Large intestine (tissue), 3 donors: ENCODE results near the gene ALKBH4. TPM values are rescaled to one million over a fixed set of nuclear protein-coding genes. Genes with fewer than 3 reads are reported as not detected.
"Not testable (repeated sequence)": the region's sequence is repeated elsewhere in the genome, so short reads cannot be mapped to it uniquely, and the experiment has no call there.

ENCODE experiments used
- DNase-seq, 2 donors: peaks; one replicate each; pipeline versions ENCODE4 v3.0.0 to v3.0.0-alpha.2; 2013
- H3K27ac ChIP-seq: one replicate; pipeline ENCODE4 v1.5.1; 2013; ENCODE audit warnings: low read length
- H3K27me3 ChIP-seq: 2 replicates; pipeline ENCODE4 v1.6.1; 2013; ENCODE audit warnings: low read length; ENCODE audit not compliant: control insufficient read depth, insufficient read depth
- H3K36me3 ChIP-seq: 2 replicates; pipeline ENCODE4 v1.6.1; 2013; ENCODE audit warnings: low read length; ENCODE audit not compliant: control insufficient read depth, insufficient read depth
- H3K4me1 ChIP-seq: one replicate; pipeline ENCODE4 v1.6.1; 2013; ENCODE audit warnings: low read length; ENCODE audit not compliant: control insufficient read depth, insufficient read depth
- H3K4me3 ChIP-seq: one replicate; pipeline ENCODE4 v1.5.1; 2013; ENCODE audit warnings: low read length
- H3K9me3 ChIP-seq: one replicate; pipeline ENCODE4 v1.6.1; 2013; ENCODE audit warnings: mild to moderate bottlenecking, low read depth, low read length, moderate library complexity; ENCODE audit not compliant: control insufficient read depth
- WGBS: methylation state at CpG from one replicate; pipeline ENCODE4 v1.1.5; 2013; ENCODE audit warnings: low lambda C conversion rate; ENCODE audit not compliant: insufficient coverage; 5-methylcytosine and 5-hydroxymethylcytosine counted together
- polyA plus RNA-seq: library from polyadenylated mRNA; unstranded; fragments of 120-200 nt; gene quantifications from one replicate; pipeline ENCODE4 v1.2.1, GENCODE V29; 2013

The ALKBH4 gene
- polyA plus RNA-seq, 1 donor, result 10.5 TPM

DNA sequence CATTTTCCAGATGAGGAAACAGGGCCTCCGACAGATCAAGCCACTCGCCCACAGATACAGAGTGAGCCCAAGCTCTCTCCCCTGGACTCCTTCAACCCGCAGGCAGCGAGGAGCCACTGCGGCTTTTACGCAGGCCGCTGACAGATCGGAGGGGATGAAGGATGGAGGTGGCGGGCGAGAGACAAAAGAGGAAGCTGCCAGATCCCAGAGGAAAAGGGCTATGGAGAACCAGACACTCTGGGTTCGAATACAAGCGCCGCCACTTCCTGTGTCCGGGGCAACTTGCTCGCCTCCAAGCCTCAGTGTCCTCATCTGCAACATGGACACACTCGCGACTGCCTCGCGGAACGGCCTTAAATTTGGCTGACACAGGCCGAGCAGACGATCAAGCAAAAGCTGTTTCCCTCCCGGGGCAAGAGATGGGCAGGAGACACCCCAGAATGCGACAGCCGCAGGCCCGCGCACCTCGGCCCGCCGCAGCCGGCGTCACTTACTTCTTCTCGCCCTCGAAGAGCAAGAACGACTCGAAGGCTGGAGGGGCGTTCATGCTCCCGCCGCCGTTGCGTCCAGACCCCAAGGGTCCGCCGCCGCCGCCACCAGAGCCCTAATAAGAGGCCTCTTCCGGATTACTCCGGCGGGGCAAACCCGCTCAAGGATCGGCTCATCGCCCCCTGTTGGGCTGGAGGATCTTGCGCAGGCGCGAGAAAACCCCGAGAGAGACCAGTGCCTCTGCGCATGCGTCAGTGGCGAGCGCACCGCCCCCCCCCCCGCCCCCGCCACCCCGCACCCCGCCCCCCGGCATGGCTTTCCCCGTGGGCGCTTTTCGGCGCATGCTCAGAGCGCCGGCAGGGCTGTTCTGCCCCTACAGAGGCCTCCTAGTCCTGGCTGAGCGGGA, 13.9 kb upstream of the ALKBH4 start, which contains the start of gene POLR2J:
Gene POLR2J, minus strand, starts transcription at position 609 of the 895 bp plus-strand sequence. Its CDS starts 62 bp downstream, at position 547.
- peak within 1 kb of the TSS; percentile 41 for H3K4me3 ChIP-seq
- H3K36me3 ChIP-seq, H3K9me3 ChIP-seq, H3K27me3 ChIP-seq, H3K4me1 ChIP-seq, H3K27ac ChIP-seq: not testable (repeated sequence)
- DNase-seq, result peak in 1 of 2 donors; percentile 48
- WGBS, result no CpG with 5 or more reads among the region's 72 CpGs

DNA sequence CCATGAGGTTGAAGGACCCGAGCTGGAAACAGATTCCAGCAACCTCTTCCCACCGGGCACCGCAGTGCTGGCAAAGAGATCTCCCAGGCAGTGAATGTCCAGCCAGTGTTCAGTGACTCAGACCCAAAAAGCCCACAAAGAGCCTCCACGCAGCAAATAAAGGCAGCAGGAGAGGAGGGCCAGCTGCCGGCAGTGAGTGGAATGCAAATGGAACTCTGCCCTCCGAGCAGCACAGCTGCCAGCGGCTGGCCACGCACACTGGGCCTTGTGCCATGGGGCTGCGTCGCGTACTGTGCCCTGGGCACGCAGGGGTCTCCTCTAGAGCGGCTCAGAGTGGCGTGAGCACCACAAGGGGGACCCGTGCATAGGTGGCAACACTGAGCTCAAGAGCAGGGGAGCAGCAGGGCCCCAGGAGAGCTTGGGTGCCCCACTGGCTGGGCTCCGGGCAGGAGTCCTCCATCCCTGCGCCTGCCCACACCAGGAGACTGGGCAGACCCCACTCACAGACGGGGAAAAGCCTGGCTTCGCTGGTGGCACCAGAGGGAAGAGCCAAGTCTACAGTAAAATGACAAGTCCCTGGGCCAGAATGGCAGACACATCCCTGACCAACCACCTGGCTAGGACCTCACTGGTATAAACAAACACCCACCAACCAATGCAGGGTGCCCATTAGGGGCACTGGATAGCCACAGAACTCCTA, 10.2 kb upstream of the ALKBH4 start:
- not testable (repeated sequence) for DNase-seq, H3K9me3 ChIP-seq, H3K4me3 ChIP-seq, H3K27me3 ChIP-seq, H3K27ac ChIP-seq, H3K4me1 ChIP-seq
- peaks cover 20% of the 10 kb centered on the region for H3K36me3 ChIP-seq
- no CpG with 5 or more reads among the region's 19 CpGs for WGBS

DNA sequence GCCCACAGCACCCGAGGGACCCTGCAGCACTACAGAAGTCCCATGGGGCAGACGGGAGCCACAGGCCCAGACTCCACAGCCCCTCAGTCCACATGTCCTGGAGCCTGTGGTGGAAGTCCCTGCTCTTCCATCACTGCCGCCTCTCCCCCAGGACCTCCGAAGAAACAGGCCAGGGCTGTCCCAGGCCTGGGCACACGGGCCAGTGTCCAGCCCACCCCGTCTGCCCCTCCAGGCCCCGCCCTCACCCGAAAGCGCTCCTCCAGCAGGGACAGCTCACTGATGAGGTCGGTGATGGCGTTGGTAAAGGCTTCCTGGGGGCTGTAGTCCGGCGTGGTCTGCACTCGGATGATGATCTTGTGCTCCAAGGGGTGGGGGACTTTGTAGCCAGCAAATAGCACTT, 9.5 kb upstream of the ALKBH4 start:
- H3K9me3 ChIP-seq, H3K27ac ChIP-seq, H3K4me3 ChIP-seq, H3K27me3 ChIP-seq, H3K4me1 ChIP-seq, DNase-seq: not testable (repeated sequence)
- no CpG with 5 or more reads among the region's 14 CpGs for WGBS
- H3K36me3 ChIP-seq, result peaks cover 24% of the 10 kb centered on the region

DNA sequence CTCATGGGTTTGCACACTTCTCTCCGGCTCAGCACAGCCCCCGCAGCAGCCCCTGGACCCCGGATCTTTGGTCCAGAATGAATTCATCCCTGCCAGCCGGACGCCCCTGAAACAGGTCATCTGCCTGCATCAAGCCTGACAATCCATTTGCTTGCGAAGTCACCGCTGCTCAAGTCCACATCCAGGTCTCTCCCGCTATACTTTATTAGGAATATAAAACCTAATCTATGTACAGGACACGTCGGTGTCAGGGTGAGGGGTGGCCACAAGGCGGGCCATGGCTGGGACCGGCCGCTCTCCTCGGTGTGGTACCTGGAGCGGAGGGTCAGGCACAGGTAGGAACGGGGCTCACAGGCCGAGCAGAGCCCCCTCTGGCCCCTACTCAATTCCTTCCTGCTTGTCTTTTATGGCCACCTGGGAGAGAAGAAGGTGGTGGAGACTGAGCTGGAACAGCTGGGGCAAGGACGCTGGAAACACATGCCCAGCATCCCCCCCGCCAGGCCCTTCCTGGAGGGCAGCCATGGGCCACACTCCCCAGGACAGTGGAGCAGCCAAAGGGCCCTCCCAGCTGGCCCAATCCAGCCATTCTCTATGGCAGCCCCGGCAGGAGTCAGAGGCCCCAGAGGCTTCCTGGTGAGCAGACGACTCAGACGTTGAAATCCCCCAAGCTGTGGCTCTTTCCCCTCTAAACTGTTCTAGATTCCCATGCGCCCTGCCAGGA, 8.8 kb upstream of the ALKBH4 start:
- DNase-seq, result no peak
- H3K27ac ChIP-seq, result no peak overlapping the region
- peaks cover 29% of the 10 kb centered on the region for H3K36me3 ChIP-seq
- H3K27me3 ChIP-seq, result no peaks in the 10 kb centered on the region
- no peak overlapping the region for H3K4me3 ChIP-seq
- WGBS, result no CpG with 5 or more reads among the region's 23 CpGs
- H3K9me3 ChIP-seq, result no peaks in the 10 kb centered on the region
- H3K4me1 ChIP-seq, result no peaks in the 10 kb centered on the region

DNA sequence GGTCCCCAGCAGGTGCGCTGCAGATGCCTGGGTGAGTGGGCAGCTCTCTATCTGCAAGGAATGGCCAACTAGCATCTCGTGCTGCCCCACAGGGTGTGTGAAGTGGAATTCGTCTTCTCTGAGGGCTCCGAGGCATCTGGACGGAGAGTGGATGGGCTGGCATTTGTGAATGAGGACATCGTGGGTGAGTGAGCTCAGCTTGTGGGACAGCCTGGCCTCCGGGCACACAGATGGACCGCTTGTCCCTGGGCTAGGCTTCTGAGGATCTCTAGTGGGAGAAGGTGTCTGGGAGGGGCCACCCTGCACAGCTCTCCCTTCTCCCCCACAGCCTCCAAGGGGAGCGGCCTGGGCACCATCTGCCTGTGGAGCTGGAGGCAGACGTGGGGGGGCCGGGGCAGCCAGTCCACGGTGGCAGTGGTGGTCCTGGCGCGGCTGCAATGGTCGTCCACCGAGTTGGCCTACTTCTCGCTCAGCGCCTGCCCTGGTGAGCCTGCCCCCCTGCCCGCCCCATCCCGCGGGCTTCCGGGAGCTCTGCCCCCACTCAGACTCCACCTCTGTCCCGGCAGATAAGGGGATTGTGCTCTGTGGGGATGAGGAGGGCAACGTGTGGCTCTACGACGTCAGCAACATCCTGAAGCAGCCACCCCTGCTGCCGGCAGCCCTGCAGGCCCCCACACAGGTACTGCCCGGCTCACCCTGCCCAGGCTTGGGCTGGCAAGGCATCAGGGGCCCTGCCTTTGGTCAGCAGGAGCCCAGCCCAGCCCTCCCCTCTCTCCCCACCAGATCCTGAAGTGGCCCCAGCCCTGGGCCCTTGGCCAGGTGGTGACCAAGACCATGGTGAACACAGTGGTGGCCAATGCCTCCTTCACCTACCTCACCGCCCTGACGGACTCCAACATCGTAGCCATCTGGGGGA, 7.7 kb upstream of the ALKBH4 start:
- WGBS, result no CpG with 5 or more reads among the region's 31 CpGs
- no peak for DNase-seq
- peaks cover 37% of the 10 kb centered on the region for H3K36me3 ChIP-seq
- H3K9me3 ChIP-seq, result peaks cover 4% of the 10 kb centered on the region
- no peak overlapping the region for H3K4me3 ChIP-seq
- H3K4me1 ChIP-seq, result no peaks in the 10 kb centered on the region
- H3K27ac ChIP-seq, result no peak overlapping the region
- no peaks in the 10 kb centered on the region for H3K27me3 ChIP-seq

DNA sequence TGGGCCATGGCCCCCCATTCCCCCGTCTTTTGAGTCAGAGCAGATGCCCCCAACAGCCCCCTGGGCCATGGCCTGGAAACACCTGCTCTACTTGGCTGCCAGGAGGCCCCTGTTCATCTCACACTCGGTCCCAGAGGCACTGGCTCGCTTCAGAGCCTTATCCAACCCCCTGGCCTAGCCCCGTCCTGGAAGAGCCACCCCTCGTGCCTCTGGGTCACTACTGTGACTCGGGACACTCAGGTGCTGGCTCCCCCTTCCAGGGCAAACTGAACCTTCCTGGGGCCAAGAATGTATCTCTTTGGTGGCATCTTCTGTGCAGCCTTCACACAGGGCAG, 7.1 kb upstream of the ALKBH4 start:
- Histone ChIP-seq H3K4me1 (no peaks in the 10 kb centered on the region), H3K27ac (no peak overlapping the region), H3K36me3 (peaks cover 37% of the 10 kb centered on the region), H3K27me3 (no peaks in the 10 kb centered on the region), H3K9me3 (peaks cover 4% of the 10 kb centered on the region), H3K4me3 (no peak overlapping the region)
- WGBS, result no CpG with 5 or more reads among the region's 6 CpGs
- no peak for DNase-seq

DNA sequence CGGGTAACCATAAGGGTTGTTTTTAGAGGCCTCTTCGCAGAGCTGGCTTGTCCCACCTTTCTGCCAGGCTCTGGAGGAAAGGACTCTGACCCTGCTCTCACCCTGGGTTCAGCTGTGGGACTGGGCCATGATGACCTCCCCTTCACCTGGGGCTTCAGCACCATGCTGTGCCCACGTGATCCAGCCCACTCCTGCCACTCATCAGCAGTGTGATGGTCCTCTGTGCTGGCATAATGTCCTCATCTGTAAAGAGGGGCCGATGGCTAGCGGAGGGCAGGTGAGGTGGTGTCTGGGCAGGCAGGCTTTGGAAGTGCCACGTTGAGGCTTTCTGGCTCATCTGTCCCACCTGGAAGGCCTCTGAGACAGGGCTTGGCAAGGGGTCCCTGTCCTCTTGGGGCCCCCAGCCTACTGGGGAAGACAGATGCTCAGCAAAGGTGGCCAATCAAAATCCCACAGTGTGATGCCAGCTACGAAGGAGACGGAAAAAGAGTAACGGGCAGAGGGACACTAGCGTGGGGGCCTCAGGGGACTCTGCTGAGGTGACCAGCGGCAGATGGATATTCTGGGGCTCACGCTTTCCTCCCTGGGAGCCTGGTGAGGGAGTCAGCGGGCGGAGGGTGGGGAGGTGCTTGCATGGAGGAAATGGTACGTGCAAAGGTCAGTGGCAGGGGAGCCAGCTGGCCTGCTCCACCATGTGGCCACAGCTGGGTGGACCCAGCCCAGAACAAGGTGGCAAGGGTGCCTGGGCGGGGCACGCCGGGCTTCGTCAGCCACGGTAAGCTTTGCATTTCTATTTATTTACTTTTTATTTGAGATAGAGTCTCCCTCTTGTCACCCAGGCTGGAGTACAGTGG, 5.5 kb upstream of the ALKBH4 start:
- peaks cover 5% of the 10 kb centered on the region for H3K4me1 ChIP-seq
- no CpG with 5 or more reads among the region's 20 CpGs for WGBS
- peaks cover 37% of the 10 kb centered on the region for H3K36me3 ChIP-seq
- H3K4me3 ChIP-seq, result no peak overlapping the region
- no peaks in the 10 kb centered on the region for H3K27me3 ChIP-seq
- DNase-seq, result peak in 1 of 2 donors; percentile 46
- H3K9me3 ChIP-seq, result peaks cover 4% of the 10 kb centered on the region
- no peak overlapping the region for H3K27ac ChIP-seq

DNA sequence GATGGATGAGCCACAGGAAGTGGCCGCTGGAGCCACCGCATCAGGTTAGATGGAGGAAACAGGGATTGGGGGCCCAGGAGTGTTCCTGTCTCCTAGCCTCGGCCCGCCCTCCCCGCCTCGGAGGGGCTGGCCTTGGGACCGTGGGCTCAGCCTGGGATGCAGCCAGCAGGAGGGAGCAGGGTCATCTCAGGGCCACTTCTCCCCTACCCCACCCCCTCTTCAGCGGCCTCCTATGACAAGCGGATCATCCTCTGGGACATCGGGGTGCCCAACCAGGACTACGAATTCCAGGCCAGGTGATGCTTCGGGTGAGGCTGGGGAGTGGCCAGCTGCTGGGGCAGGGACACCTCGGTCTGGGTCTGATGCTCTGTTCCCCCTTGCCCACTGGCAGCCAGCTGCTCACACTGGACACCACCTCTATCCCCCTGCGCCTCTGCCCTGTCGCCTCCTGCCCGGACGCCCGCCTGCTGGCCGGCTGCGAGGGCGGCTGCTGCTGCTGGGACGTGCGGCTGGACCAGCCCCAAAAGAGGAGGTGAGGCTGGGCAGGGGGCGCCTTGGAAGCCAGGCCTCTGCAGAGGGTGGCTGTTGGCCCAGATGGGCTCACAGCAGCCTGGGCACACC, 4.8 kb upstream of the ALKBH4 start:
- no CpG with 5 or more reads among the region's 24 CpGs for WGBS
- Histone ChIP-seq H3K4me1 (peaks cover 5% of the 10 kb centered on the region), H3K27ac (no peak overlapping the region), H3K4me3 (no peak overlapping the region), H3K36me3 (peaks cover 37% of the 10 kb centered on the region), H3K27me3 (no peaks in the 10 kb centered on the region), H3K9me3 (peaks cover 4% of the 10 kb centered on the region)
- DNase-seq, result no peak
